Suppressor macrophage treated with lipopolysaccharide for 1 hour (primary cell): ENCODE measurements around the gene ORM2.
A peak's percentile ranks its signal among the peaks of the same experiment; 100 is the strongest.

Source experiments
- DNase-seq, 3 donors: peaks; one replicate each; pipeline ENCODE4 v3.0.0-alpha.2; 2020 to 2022

The ORM2 gene

GRCh38 chr9:114371973-114372917 lies 42.6 kb downstream of the ORM2 start:
- peak; percentile 68 to 80 (median 77) for DNase-seq

- DNase-seq, result peak; percentile 77 to 84 (median 82)
These were observed 43.3 kb downstream of the ORM2 start for GRCh38 chr9:114372921-114373448.

DNA sequence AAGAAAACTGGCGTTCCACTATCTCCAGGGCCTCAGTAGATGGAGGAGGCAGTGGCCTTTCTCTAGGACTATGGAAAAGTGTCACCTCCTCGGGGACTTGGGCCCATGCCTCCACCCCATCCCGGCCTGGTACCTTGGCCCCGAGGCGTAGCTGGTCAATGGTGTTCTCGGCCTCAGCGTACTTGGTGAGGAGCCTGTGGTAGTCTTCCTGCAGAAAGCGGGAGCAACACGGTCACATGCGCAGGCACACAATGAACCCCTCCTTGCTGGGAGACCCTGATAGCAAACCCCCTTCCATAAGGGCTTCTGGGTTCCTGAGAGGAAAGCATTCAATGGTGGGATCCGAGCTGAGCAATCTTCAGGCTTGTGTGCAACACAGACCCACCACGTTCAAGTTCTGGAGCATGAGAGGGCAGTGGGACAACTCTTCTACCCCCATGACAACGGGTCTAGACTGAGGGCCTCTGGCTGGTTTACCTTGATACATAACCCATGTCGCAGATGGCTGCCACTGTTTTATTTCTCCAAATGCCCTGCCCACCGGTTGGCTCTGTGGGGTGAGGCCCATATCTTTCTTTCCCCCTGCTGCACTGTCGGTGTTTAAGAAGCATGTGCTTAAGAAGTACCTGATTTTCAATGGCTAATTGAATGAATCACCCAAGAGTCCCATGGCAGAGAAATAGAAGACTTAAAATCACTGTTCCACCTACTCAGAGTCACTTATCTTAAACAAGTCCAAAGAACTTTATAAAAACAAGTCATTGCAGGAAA lies 44.5 kb downstream of the ORM2 start:
- DNase-seq, result no peak

- DNase-seq, result no peak
These were observed 45.3 kb downstream of the ORM2 start for GRCh38 chr9:114374936-114375335.

- DNase-seq, result no peak
These were observed 45.9 kb downstream of the ORM2 start for GRCh38 chr9:114375386-114376175.

DNA sequence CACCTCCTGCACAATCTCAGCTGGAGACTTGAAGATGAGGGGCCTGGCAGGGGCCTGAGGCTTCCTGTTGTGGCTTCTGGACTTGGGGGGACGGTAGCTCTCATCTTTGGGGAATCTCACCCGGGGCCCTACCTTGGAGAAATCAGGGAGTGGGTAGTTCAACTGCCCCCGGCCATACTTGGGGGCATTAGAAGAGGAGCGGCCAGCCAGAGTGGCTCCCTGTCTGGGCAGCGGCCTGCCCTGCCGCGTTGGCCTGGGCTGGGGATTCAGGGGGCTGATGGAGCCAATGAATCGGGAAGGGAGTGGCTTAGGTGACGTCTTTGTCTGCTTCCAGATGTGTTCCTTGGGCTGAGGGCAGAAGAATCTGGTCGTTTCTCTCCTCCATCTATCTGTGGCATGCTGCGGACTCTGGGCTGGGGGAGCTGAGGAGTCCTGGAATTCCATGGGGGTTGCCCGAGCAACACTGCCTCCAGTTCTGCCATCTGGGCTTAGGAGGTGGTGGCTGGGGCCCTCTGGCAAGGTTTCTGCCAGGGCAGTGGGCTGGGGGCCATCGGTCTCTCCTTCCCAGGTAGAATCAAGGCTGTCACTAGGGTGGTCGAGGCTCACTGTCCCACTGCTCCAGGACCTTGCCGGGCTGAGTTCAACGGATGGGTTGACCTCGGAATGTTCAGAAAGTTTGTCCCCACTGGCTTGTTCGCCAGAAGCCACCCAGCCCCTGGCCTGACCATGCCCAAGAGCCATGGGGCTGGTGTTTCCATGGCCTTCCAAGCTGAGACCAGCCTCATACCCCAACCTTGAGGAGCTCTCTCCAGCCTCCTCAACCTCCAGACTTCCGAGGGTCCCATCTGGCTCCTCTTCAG lies 47.1 kb downstream of the ORM2 start:
- DNase-seq, result no peak

DNA sequence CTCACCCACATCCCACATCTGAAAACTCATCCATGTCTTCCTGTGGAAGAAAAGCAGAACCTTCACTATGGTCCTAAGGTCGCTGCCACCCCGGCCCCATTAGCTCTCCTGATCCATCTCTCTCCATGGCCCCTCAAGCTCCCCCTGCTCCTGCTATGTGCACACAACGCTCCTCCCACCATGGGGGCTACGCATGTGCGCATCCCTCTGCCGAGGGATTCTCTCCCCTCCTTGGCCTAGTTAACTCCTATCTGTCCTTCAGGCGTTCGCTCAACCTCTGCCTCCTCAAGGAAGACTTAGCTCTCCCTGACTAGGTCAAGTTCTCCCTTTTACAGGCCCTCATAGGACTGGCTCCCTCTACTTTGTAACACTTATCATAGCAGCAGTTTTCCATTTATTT lies 48.3 kb downstream of the ORM2 start:
- no peak for DNase-seq

DNA sequence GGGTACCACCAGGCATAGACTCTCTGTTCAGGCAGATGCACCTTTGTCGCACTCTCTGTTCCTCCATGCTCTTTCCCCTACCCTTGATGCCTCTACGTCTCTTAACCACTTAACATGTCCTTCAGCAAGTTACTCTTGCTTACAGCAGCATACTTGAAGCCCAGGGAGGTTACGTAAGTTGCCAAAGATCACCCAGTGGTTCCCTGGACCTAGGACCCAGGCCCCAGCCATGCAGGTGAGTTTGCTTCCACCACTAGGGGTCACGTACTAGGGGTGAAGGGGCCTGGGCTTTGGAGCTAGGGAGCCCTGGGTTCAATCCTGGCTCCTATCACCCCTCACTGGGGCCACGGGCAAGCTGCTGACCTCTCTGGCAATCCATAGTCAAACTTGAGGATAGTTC lies 49.2 kb downstream of the ORM2 start:
- no peak for DNase-seq
